HUES48 (cell line): ENCODE data around the gene NCEH1.
"Not testable (repeated sequence)": the region's sequence is repeated elsewhere in the genome, so short reads cannot be mapped to it uniquely, and the experiment has no call there.

Experiments
- H3K27ac ChIP-seq: one replicate; pipeline ENCODE4 v1.7.0; 2013; ENCODE audit warnings: low read depth, low read length, inconsistent platforms
- H3K27me3 ChIP-seq: 2 replicates; pipeline ENCODE4 v1.6.1; 2013; ENCODE audit warnings: mild to moderate bottlenecking, low read length; ENCODE audit not compliant: control insufficient read depth, insufficient read depth
- H3K36me3 ChIP-seq: 2 replicates; pipeline ENCODE4 v1.6.1; 2013; ENCODE audit warnings: low read length; ENCODE audit not compliant: control insufficient read depth, insufficient read depth
- H3K4me1 ChIP-seq: 2 replicates; pipeline ENCODE4 v1.6.1; 2013; ENCODE audit warnings: mild to moderate bottlenecking, low read length; ENCODE audit not compliant: control insufficient read depth, insufficient read depth
- H3K4me3 ChIP-seq: 2 replicates; pipeline ENCODE4 v1.5.1; 2013; ENCODE audit warnings: mild to moderate bottlenecking, low read depth, low read length
- H3K9ac ChIP-seq: 2 replicates; pipeline ENCODE4 v1.6.1; 2013; ENCODE audit warnings: mild to moderate bottlenecking, low read depth, low read length, moderate library complexity
- H3K9me3 ChIP-seq: 2 replicates; pipeline ENCODE4 v1.6.1; 2013; ENCODE audit warnings: low read length; ENCODE audit not compliant: control insufficient read depth, insufficient read depth

NCEH1 gene

DNA sequence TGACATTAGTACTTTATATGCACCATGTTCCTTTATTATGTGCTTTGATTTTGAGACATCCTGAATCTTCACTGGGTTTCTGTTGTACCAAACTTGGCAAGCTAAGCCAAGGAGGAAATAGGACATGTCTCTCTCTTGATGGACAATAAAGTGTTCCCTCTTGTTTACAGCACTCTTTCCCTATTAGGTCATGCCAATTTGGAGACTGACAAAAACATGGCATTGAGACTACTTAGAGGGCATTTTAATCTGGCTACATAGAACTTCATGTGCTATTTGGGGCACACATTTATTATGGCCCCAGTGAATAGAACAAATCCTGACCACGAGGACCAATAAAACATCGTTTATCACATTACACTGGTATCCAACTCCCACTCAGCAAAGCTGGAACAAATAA lies 102.3 kb downstream of the NCEH1 start:
- Histone ChIP-seq H3K9ac (no peak overlapping the region), H3K9me3 (peaks cover 2% of the 10 kb centered on the region; the same call in 1 of the 2 replicates), H3K27me3 (no peaks in the 10 kb centered on the region), H3K4me1 (peaks cover 14% of the 10 kb centered on the region), H3K4me3 (no peak overlapping the region), H3K36me3 (no peaks in the 10 kb centered on the region), H3K27ac (peak overlapping the region; percentile 87)

- Histone ChIP-seq H3K27me3 (no peaks in the 10 kb centered on the region), H3K9ac (no peak overlapping the region), H3K4me3 (no peak overlapping the region), H3K9me3 (peaks cover 2% of the 10 kb centered on the region; the same call in 1 of the 2 replicates), H3K27ac (peak overlapping the region; percentile 87), H3K36me3 (no peaks in the 10 kb centered on the region), H3K4me1 (peaks cover 14% of the 10 kb centered on the region)
Measured at GRCh38 chr3:172607305-172608121, 103.4 kb downstream of the NCEH1 start.

GRCh38 chr3:172606021-172606420 lies 104.8 kb downstream of the NCEH1 start:
- Histone ChIP-seq H3K27ac (no peak overlapping the region), H3K9me3 (peaks cover 2% of the 10 kb centered on the region; the same call in 1 of the 2 replicates), H3K4me3 (no peak overlapping the region), H3K36me3 (no peaks in the 10 kb centered on the region), H3K4me1 (peaks cover 14% of the 10 kb centered on the region), H3K27me3 (no peaks in the 10 kb centered on the region), H3K9ac (no peak overlapping the region)

GRCh38 chr3:172604895-172605646 lies 105.8 kb downstream of the NCEH1 start:
- Histone ChIP-seq H3K4me1 (peaks cover 14% of the 10 kb centered on the region), H3K9ac (no peak overlapping the region), H3K4me3 (no peak overlapping the region), H3K27ac (no peak overlapping the region), H3K27me3 (no peaks in the 10 kb centered on the region), H3K36me3 (no peaks in the 10 kb centered on the region), H3K9me3 (no peaks in the 10 kb centered on the region)

DNA sequence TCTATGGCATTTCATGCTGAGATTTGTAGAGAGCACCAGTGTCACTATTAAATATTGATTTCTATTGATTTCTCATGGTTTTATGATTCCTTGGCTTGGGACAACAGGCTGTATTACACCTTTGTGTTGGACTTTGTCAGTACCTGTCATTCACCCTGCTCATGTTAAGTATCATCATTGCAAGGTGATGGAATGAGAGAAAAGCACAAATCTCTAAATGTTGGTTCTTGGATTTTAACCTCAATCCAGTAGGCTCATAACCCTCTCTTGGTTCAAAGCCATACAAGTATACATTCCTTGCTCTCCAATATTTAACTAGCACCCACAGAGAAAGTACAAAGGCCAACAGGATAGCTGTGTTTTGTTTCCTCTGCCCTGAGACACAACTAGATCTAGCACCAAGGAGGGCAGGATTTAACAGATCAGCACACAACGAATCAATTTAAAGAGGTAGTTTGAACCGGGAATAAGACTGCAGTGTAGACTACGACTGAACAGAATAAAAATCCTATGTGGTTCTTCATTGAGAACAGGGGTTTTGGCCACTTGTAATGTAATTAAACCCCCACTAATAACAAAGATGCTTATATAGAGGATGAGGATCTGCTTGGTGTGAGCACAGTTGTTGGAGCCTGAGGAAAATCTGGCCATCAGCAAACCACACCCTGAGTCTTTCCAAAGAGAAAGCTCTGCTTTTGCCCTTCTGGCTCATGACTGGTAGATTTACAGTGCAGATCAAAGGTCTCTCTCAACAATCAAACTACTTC lies 109.6 kb downstream of the NCEH1 start:
- Histone ChIP-seq H3K27ac (peak overlapping the region; percentile 61), H3K9me3 (no peaks in the 10 kb centered on the region), H3K9ac (no peak overlapping the region), H3K4me1 (no peaks in the 10 kb centered on the region), H3K36me3 (no peaks in the 10 kb centered on the region), H3K4me3 (no peak overlapping the region), H3K27me3 (no peaks in the 10 kb centered on the region)

DNA sequence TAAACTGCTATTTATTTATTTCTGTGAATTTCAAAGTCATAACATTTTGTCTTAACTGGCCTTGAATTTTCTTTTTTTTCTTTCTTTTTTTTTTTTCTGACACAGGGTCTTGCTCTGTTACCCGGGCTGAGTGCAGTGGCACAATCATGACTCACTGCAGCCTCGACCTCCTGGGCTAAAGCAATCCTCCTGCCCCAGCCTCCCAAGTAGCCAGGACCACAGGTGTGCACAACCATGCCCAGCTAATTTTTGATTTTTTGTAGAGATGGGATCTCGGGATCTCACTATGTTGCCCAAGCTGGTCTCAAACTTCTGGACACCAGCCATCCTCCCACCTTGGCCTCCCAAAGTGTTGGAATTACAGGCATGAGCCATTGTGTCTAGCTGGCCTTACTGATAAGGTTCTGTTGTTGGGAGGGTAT lies 110.2 kb downstream of the NCEH1 start:
- Histone ChIP-seq H3K4me1 (no peaks in the 10 kb centered on the region), H3K27me3 (no peaks in the 10 kb centered on the region), H3K36me3 (no peaks in the 10 kb centered on the region), H3K27ac (no peak overlapping the region), H3K9me3 (no peaks in the 10 kb centered on the region), H3K9ac (no peak overlapping the region), H3K4me3 (no peak overlapping the region)

GRCh38 chr3:172598904-172599303 lies 112.0 kb downstream of the NCEH1 start:
- no peak overlapping the region for H3K9ac ChIP-seq
- H3K4me1 ChIP-seq, result no peaks in the 10 kb centered on the region
- H3K4me3 ChIP-seq, result no peak overlapping the region
- H3K27me3 ChIP-seq, result no peaks in the 10 kb centered on the region
- H3K9me3 ChIP-seq, result no peaks in the 10 kb centered on the region
- H3K27ac ChIP-seq, result no peak overlapping the region
- H3K36me3 ChIP-seq, result no peaks in the 10 kb centered on the region

DNA sequence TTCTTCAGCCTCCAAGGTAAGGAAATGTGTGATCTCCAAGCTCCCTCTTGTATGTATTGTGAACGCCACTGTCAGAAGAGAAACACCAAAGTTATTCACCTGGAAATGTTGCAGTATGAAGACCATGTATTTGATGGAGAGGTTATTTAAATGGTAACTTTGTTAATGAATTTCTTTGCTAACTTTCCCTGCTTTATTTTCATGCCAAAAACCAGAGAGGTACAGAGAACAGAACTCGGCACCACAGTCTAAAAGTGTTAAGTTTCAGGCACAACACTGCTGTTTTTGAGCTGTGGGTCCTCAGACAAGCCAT lies 114.5 kb downstream of the NCEH1 start:
- Histone ChIP-seq H3K9me3 (no peaks in the 10 kb centered on the region), H3K36me3 (no peaks in the 10 kb centered on the region), H3K4me3 (no peak overlapping the region), H3K9ac (no peak overlapping the region), H3K4me1 (no peaks in the 10 kb centered on the region), H3K27me3 (no peaks in the 10 kb centered on the region), H3K27ac (no peak overlapping the region)

DNA sequence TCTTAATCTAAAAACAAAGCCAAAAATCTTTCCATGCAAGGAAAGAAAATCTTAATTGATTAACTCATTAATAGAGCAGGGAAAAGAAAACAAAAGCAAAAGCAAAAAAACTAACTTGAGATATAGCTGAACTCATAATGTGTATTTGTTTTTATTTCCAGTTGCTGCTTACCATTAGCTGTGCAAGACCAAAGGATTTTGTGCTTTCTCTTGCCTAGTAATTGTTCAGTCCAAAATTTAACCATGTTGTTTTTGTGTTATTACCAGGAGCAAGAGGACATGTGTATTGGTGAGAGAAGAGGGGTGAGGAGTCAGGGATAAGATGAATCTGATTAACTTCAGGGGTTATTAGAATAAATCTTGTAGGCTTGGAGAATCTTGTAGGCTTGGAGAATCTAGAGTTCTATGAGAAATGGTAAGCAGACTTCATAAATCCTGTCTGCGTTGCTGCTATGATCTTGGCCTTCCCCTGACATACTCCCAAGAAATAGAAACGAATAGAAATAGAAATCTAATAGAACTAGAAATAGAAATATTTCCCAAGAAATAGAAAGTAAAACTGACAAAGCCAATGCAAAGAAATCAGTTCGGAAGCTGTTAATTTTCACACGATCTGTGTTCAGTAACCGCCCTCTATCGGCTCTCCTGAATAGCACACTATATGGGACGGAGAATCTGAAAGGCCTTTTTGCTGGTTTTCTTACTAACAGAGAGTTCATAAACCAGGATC lies 115.0 kb downstream of the NCEH1 start:
- H3K27ac ChIP-seq, result no peak overlapping the region
- no peaks in the 10 kb centered on the region for H3K9me3 ChIP-seq
- H3K4me3 ChIP-seq, result no peak overlapping the region
- H3K9ac ChIP-seq, result no peak overlapping the region
- H3K36me3 ChIP-seq, result no peaks in the 10 kb centered on the region
- no peaks in the 10 kb centered on the region for H3K4me1 ChIP-seq
- H3K27me3 ChIP-seq, result no peaks in the 10 kb centered on the region

- not testable (repeated sequence) for H3K36me3 ChIP-seq, H3K9ac ChIP-seq, H3K4me1 ChIP-seq, H3K27me3 ChIP-seq, H3K27ac ChIP-seq, H3K4me3 ChIP-seq, H3K9me3 ChIP-seq
Measured at GRCh38 chr3:172594900-172595663, 115.8 kb downstream of the NCEH1 start.
